ENCODE results near the gene ZBTB33. TPM values are rescaled to one million over a fixed set of nuclear protein-coding genes. Genes with fewer than 3 reads are reported as not detected.
A peak's percentile ranks its signal among the peaks of the same experiment; 100 is the strongest.

ZBTB33 gene
- total and polyA plus RNA-seq, 2 of the 13 experiments (the other 11 are each of a cell fraction or from before 2014, with no cell fraction given), result 6.5 to 20.2 TPM

DNA sequence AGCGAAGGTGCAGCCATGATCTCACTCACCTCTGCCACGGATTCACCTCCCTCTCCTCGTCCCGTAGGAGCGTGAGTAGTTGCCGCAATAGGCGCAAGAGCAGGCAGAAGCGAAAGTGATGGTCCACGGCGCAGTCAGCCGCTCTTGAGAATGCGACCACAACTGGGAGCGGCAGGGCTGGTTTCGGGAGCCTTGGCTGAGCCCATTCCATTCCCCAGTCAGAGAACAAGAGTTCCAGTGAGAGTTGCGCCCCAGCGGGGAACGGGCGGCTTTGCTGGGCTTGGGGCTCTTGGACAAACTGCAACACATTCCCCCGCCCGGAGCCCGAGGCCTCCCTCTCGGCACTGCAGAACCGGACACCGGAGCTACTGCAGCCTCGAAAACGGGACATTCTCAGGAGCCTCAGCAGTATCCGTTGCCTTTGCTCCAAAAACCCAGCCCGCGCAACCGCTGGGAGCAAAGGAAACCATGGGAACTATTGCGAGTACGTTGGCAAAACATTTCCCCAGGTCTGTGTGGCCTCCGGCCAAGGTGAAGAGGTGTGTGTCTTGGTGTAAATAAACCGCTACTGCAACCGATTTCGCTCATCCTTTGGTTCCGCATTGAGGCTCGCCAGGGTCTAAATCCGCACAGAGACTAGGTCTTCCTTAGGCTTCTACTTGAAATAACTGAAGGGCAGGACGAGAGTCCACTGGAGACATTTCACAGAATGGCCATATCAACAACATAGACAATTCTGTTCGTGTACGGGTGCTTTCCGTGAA lies 5.7 kb upstream of the ZBTB33 start (continued):
- TF ChIP-seq ZNF562 (CRISPR knock-in tag; IDR thresholded peaks at IDR 0.05; ENCODE audit: borderline replicate concordance), result no peak
- TF ChIP-seq, protein P1, sequence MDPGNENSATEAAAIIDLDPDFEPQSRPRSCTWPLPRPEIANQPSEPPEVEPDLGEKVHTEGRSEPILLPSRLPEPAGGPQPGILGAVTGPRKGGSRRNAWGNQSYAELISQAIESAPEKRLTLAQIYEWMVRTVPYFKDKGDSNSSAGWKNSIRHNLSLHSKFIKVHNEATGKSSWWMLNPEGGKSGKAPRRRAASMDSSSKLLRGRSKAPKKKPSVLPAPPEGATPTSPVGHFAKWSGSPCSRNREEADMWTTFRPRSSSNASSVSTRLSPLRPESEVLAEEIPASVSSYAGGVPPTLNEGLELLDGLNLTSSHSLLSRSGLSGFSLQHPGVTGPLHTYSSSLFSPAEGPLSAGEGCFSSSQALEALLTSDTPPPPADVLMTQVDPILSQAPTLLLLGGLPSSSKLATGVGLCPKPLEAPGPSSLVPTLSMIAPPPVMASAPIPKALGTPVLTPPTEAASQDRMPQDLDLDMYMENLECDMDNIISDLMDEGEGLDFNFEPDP (CRISPR knock-in tag; conservative IDR thresholded peaks at IDR 0.05), result no peak
- TF ChIP-seq SSRP1 (CRISPR knock-in tag; IDR thresholded peaks at IDR 0.05), result no peak
- TF ChIP-seq ARNT (IDR thresholded peaks at IDR 0.05), result no peak
- TF ChIP-seq ZNF547 (CRISPR knock-in tag; IDR thresholded peaks at IDR 0.05), result no peak; the same call in 1 of the 2 replicates
- no peak for TF ChIP-seq ZNF138 (CRISPR knock-in tag; IDR thresholded peaks at IDR 0.05; ENCODE audit: low read depth)
- TF ChIP-seq, protein P2, sequence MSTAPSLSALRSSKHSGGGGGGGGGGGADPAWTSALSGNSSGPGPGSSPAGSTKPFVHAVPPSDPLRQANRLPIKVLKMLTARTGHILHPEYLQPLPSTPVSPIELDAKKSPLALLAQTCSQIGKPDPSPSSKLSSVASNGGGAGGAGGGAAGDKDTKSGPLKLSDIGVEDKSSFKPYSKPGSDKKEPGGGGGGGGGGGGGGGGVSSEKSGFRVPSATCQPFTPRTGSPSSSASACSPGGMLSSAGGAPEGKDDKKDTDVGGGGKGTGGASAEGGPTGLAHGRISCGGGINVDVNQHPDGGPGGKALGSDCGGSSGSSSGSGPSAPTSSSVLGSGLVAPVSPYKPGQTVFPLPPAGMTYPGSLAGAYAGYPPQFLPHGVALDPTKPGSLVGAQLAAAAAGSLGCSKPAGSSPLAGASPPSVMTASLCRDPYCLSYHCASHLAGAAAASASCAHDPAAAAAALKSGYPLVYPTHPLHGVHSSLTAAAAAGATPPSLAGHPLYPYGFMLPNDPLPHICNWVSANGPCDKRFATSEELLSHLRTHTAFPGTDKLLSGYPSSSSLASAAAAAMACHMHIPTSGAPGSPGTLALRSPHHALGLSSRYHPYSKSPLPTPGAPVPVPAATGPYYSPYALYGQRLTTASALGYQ (CRISPR knock-in tag; IDR thresholded peaks at IDR 0.05), result no peak; the same call in 1 of the 2 replicates
- TF ChIP-seq CC2D1A (CRISPR knock-in tag; IDR thresholded peaks at IDR 0.05), result no peak
- no peak for TF ChIP-seq HOXD1 (CRISPR knock-in tag; IDR thresholded peaks at IDR 0.05)
- TF ChIP-seq, protein P3, sequence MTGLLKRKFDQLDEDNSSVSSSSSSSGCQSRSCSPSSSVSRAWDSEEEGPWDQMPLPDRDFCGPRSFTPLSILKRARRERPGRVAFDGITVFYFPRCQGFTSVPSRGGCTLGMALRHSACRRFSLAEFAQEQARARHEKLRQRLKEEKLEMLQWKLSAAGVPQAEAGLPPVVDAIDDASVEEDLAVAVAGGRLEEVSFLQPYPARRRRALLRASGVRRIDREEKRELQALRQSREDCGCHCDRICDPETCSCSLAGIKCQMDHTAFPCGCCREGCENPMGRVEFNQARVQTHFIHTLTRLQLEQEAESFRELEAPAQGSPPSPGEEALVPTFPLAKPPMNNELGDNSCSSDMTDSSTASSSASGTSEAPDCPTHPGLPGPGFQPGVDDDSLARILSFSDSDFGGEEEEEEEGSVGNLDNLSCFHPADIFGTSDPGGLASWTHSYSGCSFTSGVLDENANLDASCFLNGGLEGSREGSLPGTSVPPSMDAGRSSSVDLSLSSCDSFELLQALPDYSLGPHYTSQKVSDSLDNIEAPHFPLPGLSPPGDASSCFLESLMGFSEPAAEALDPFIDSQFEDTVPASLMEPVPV (CRISPR knock-in tag; IDR thresholded peaks at IDR 0.05), result no peak
- TF ChIP-seq KDM3A (CRISPR knock-in tag; IDR thresholded peaks at IDR 0.05; ENCODE audit: low read depth), result no peak
- no peak for TF ChIP-seq ZNF563 (CRISPR knock-in tag; IDR thresholded peaks at IDR 0.05)
- no peak for TF ChIP-seq ZNF720 (CRISPR knock-in tag; IDR thresholded peaks at IDR 0.05)
- TF ChIP-seq, protein P4, sequence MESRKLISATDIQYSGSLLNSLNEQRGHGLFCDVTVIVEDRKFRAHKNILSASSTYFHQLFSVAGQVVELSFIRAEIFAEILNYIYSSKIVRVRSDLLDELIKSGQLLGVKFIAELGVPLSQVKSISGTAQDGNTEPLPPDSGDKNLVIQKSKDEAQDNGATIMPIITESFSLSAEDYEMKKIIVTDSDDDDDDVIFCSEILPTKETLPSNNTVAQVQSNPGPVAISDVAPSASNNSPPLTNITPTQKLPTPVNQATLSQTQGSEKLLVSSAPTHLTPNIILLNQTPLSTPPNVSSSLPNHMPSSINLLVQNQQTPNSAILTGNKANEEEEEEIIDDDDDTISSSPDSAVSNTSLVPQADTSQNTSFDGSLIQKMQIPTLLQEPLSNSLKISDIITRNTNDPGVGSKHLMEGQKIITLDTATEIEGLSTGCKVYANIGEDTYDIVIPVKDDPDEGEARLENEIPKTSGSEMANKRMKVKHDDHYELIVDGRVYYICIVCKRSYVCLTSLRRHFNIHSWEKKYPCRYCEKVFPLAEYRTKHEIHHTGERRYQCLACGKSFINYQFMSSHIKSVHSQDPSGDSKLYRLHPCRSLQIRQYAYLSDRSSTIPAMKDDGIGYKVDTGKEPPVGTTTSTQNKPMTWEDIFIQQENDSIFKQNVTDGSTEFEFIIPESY (CRISPR knock-in tag; IDR thresholded peaks at IDR 0.05), result no peak
- TF ChIP-seq, protein P5, sequence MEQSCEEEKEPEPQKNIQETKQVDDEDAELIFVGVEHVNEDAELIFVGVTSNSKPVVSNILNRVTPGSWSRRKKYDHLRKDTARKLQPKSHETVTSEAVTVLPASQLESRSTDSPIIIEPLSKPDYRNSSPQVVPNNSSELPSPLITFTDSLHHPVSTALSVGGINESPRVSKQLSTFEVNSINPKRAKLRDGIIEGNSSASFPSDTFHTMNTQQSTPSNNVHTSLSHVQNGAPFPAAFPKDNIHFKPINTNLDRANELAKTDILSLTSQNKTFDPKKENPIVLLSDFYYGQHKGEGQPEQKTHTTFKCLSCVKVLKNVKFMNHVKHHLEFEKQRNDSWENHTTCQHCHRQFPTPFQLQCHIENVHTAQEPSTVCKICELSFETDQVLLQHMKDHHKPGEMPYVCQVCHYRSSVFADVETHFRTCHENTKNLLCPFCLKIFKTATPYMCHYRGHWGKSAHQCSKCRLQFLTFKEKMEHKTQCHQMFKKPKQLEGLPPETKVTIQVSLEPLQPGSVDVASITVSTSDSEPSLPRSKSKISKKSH (CRISPR knock-in tag; IDR thresholded peaks at IDR 0.05; ENCODE audit: borderline replicate concordance), result no peak
- no peak for TF ChIP-seq ZNF350 (CRISPR knock-in tag; IDR thresholded peaks at IDR 0.05; ENCODE audit: borderline replicate concordance, low read depth)
- peak; percentile 95 for TF ChIP-seq PHF21A (CRISPR knock-in tag; IDR thresholded peaks at IDR 0.05)
- no peak for TF ChIP-seq ZNF225 (CRISPR knock-in tag; IDR thresholded peaks at IDR 0.05)
- TF ChIP-seq, protein P6, sequence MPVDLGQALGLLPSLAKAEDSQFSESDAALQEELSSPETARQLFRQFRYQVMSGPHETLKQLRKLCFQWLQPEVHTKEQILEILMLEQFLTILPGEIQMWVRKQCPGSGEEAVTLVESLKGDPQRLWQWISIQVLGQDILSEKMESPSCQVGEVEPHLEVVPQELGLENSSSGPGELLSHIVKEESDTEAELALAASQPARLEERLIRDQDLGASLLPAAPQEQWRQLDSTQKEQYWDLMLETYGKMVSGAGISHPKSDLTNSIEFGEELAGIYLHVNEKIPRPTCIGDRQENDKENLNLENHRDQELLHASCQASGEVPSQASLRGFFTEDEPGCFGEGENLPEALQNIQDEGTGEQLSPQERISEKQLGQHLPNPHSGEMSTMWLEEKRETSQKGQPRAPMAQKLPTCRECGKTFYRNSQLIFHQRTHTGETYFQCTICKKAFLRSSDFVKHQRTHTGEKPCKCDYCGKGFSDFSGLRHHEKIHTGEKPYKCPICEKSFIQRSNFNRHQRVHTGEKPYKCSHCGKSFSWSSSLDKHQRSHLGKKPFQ (CRISPR knock-in tag; IDR thresholded peaks at IDR 0.05; ENCODE audit: insufficient replicate concordance), result peak; percentile 34
- no peak for TF ChIP-seq ZNF207 (IDR thresholded peaks at IDR 0.05; ENCODE audit: borderline replicate concordance)

Measured in HepG2 (cell line).